ENCODE measurements around the gene CHRD. TPM values are rescaled to one million over a fixed set of nuclear protein-coding genes. Genes with fewer than 3 reads are reported as not detected.
"Not testable (repeated sequence)": the region's sequence is repeated elsewhere in the genome, so short reads cannot be mapped to it uniquely, and the experiment has no call there.

Gene CHRD
- total and polyA plus RNA-seq, 2 donors = 0.24 to 2.5 TPM

DNA sequence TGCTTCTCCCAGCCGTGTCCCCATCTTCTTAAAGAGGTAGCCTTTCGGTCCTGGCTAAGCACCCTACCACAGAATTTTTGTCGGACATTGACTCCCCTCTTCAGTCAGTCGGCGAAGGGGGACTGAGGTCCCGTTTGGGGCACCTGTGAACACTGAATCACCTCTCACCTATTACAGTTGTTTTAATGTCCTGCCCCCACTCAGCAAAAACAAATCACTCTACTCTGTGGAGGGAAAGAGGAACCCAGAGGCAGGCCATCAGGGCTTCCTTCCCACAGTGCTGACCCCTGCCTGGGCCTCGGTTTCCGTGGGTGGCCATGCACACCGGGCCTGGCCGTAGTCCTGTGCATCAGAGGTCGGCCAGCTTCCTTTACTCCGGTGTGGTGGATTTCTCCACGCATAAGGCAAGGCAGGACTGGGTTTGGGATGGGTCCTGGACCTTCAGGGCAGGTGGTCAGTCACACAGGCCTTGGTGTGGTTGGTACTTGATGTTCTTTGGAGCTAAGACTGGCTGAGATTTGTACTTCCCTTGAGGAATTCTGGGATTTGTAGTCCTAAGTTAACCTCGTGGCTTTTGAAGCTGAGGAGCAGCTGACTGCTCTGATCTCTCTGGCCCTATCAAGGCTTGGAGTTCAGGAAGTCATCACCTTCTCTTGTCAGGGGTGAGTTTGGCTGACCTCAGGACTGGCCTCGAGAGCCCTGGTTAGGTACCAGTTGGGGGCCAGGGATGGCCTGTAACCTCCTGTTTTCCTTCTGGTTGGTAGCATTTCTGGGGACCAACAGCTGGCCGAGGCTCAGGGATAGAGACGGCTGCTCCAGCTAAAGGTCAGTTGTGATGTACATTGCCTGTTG is 43.1 kb upstream of the CHRD start:
- peak overlapping the region; percentile 41 to 93 for H3K27ac ChIP-seq (ENCODE audit: low read depth in 1 of 2, low read length in 1 of 2)
- H3K9me3 ChIP-seq (ENCODE audit: control insufficient read depth in 2 of 2, insufficient read depth in 1 of 2, low read length in 1 of 2) = no peaks in the 10 kb centered on the region
- H3K27me3 ChIP-seq (ENCODE audit: control insufficient read depth in 2 of 2, insufficient read depth in 1 of 2, low read length in 1 of 2) = peaks cover 0 to 37% of the 10 kb centered on the region in 2 donors
- peaks cover 9 to 29% of the 10 kb centered on the region in 2 donors for H3K4me1 ChIP-seq (ENCODE audit: control insufficient read depth in 2 of 2, insufficient read depth in 2 of 2, low read length in 2 of 2)
- H3K36me3 ChIP-seq (ENCODE audit: control insufficient read depth in 2 of 2, insufficient read depth in 2 of 2, low read length in 1 of 2) = peaks cover 26 to 34% of the 10 kb centered on the region in 2 donors
- H3K4me3 ChIP-seq (ENCODE audit: low read length in 2 of 2) = peak overlapping the region; percentile 60 to 91
- peak in 1 of 9 donors; percentile 30 for DNase-seq (ENCODE audit: low read depth in 6 of 9, low spot score in 9 of 9)
- 32% methylated on average over 17 of the region's 17 CpGs for WGBS

DNA sequence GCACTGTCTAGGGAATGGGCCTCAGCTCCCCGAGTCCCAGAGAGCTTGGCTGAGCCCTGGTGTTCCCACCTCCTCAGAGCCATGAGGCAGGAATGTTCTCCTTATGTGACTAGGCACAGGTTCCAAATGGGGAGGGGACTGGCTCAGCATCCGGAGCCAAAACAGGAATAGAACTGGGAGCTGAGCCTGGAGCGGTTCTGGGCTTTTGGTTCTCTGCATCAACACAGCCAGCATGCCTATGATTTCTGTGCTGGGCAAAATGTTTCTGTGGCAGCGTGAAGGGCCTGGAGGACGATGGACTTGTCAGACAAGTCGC is 42.5 kb upstream of the CHRD start, which contains the start of gene FAM131A:
Gene FAM131A, plus strand, starts transcription at position 202 of the 316 bp plus-strand sequence. Its CDS starts 31 bp downstream, at position 233.
- no peaks in the 10 kb centered on the region for H3K9me3 ChIP-seq (ENCODE audit: control insufficient read depth in 2 of 2, insufficient read depth in 1 of 2, low read length in 1 of 2)
- H3K4me3 ChIP-seq (ENCODE audit: low read length in 2 of 2) = peak within 1 kb of the TSS; percentile 60 to 91
- peak within 1 kb of the TSS; percentile 41 to 93 for H3K27ac ChIP-seq (ENCODE audit: low read depth in 1 of 2, low read length in 1 of 2)
- peaks cover 9 to 29% of the 10 kb centered on the region in 2 donors for H3K4me1 ChIP-seq (ENCODE audit: control insufficient read depth in 2 of 2, insufficient read depth in 2 of 2, low read length in 2 of 2)
- peaks cover 0 to 37% of the 10 kb centered on the region in 2 donors for H3K27me3 ChIP-seq (ENCODE audit: control insufficient read depth in 2 of 2, insufficient read depth in 1 of 2, low read length in 1 of 2)
- WGBS = 94% methylated on average over 6 of the region's 6 CpGs
- DNase-seq (ENCODE audit: low read depth in 6 of 9, low spot score in 9 of 9) = no peak
- H3K36me3 ChIP-seq (ENCODE audit: control insufficient read depth in 2 of 2, insufficient read depth in 2 of 2, low read length in 1 of 2) = peaks cover 20 to 28% of the 10 kb centered on the region in 2 donors

DNA sequence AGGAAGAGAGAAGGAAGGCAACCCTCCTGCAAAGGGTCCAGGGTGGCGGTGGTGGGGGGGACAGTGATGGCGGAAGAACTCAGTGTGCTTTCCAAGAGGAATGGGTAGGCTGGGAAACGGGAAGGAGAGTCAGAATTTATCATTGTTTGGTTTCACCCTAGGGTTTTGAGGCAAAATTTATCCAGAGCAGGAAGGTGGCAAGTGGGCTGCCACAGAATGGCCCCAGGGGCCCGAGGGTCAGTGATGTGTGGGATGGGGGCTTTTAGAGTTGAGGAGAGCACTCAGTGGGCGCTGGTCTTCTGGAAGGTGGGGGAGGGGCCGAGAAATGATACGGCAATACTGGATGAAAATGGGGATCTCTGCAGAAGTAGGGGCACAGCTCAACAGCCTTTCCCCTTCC is 41.9 kb upstream of the CHRD start:
- peaks cover 9 to 29% of the 10 kb centered on the region in 2 donors for H3K4me1 ChIP-seq (ENCODE audit: control insufficient read depth in 2 of 2, insufficient read depth in 2 of 2, low read length in 2 of 2)

DNA sequence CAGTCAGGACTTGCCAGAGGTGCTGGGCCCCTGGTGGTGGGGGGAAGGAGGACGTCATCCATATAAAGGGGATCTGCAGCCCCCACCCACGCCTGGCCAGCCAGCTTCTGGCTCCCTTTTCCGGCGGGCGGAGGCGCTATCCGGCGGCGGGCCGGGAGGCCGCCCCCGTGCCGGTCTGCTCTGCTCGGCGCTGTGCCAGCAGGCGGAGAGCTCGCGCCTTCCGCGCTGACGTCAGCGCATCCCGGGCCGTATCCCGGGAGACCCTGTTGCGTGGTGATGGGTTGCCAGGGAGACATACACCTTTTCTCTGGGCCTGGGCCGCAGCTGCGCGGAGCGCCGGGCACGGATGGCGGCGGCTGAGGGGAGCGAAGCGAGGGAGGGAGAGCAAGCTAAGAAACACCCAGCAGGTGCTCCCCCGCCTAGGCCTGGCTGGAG is 41.3 kb upstream of the CHRD start:
- Histone ChIP-seq H3K27ac (ENCODE audit: low read depth in 1 of 2, low read length in 1 of 2) (no peak overlapping the region), H3K4me3 (ENCODE audit: low read length in 2 of 2) (no peak overlapping the region), H3K9me3 (ENCODE audit: control insufficient read depth in 2 of 2, insufficient read depth in 1 of 2, low read length in 1 of 2) (no peaks in the 10 kb centered on the region), H3K36me3 (ENCODE audit: control insufficient read depth in 2 of 2, insufficient read depth in 2 of 2, low read length in 1 of 2) (peaks cover 17 to 19% of the 10 kb centered on the region in 2 donors), H3K27me3 (ENCODE audit: control insufficient read depth in 2 of 2, insufficient read depth in 1 of 2, low read length in 1 of 2) (peaks cover 0 to 37% of the 10 kb centered on the region in 2 donors), H3K4me1 (ENCODE audit: control insufficient read depth in 2 of 2, insufficient read depth in 2 of 2, low read length in 2 of 2) (peaks cover 9 to 29% of the 10 kb centered on the region in 2 donors)
- WGBS = 66% methylated on average over 37 of the region's 37 CpGs
- peak in 2 of 9 donors; percentile 21 to 35 for DNase-seq (ENCODE audit: low read depth in 6 of 9, low spot score in 9 of 9)

More for the DNA sequence above, 41.9 kb upstream of the CHRD start:
- WGBS = 90% methylated on average over 7 of the region's 7 CpGs
- H3K27me3 ChIP-seq (ENCODE audit: control insufficient read depth in 2 of 2, insufficient read depth in 1 of 2, low read length in 1 of 2) = peaks cover 0 to 37% of the 10 kb centered on the region in 2 donors
- peaks cover 20 to 21% of the 10 kb centered on the region in 2 donors for H3K36me3 ChIP-seq (ENCODE audit: control insufficient read depth in 2 of 2, insufficient read depth in 2 of 2, low read length in 1 of 2)
- no peak for DNase-seq (ENCODE audit: low read depth in 6 of 9, low spot score in 9 of 9)
- peak overlapping the region; percentile 5 to 59 for H3K27ac ChIP-seq (ENCODE audit: low read depth in 1 of 2, low read length in 1 of 2)
- no peaks in the 10 kb centered on the region for H3K9me3 ChIP-seq (ENCODE audit: control insufficient read depth in 2 of 2, insufficient read depth in 1 of 2, low read length in 1 of 2)
- H3K4me3 ChIP-seq (ENCODE audit: low read length in 2 of 2) = no peak overlapping the region

DNA sequence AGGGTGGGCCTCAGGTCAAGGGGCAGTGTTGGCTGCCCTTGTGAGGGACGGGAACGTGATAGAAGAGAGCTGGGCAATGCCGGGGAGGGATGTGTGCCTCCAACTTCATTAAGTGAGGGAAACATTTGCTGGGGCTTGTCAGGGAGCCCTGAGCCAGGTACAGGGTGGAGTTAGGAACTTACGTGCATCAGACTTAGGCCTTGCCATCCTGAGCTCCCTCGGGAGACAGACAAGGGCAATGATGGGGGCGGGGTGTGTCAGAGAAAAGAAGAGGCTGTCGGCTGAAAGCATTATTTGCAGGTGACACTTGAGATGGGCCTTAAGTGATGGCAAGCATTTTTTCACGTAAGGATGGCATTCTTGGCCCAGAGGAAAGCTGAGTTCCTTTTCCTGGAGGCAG is 40.9 kb upstream of the CHRD start:
- no peak for DNase-seq (ENCODE audit: low read depth in 6 of 9, low spot score in 9 of 9)
- no peak overlapping the region for H3K4me3 ChIP-seq (ENCODE audit: low read length in 2 of 2)
- H3K4me1 ChIP-seq (ENCODE audit: control insufficient read depth in 2 of 2, insufficient read depth in 2 of 2, low read length in 2 of 2) = peaks cover 9 to 29% of the 10 kb centered on the region in 2 donors
- H3K27ac ChIP-seq (ENCODE audit: low read depth in 1 of 2, low read length in 1 of 2) = no peak overlapping the region
- H3K9me3 ChIP-seq (ENCODE audit: control insufficient read depth in 2 of 2, insufficient read depth in 1 of 2, low read length in 1 of 2) = no peaks in the 10 kb centered on the region
- peaks cover 0 to 37% of the 10 kb centered on the region in 2 donors for H3K27me3 ChIP-seq (ENCODE audit: control insufficient read depth in 2 of 2, insufficient read depth in 1 of 2, low read length in 1 of 2)
- peaks cover 13 to 14% of the 10 kb centered on the region in 2 donors for H3K36me3 ChIP-seq (ENCODE audit: control insufficient read depth in 2 of 2, insufficient read depth in 2 of 2, low read length in 1 of 2)
- 92% methylated on average over 8 of the region's 8 CpGs for WGBS

DNA sequence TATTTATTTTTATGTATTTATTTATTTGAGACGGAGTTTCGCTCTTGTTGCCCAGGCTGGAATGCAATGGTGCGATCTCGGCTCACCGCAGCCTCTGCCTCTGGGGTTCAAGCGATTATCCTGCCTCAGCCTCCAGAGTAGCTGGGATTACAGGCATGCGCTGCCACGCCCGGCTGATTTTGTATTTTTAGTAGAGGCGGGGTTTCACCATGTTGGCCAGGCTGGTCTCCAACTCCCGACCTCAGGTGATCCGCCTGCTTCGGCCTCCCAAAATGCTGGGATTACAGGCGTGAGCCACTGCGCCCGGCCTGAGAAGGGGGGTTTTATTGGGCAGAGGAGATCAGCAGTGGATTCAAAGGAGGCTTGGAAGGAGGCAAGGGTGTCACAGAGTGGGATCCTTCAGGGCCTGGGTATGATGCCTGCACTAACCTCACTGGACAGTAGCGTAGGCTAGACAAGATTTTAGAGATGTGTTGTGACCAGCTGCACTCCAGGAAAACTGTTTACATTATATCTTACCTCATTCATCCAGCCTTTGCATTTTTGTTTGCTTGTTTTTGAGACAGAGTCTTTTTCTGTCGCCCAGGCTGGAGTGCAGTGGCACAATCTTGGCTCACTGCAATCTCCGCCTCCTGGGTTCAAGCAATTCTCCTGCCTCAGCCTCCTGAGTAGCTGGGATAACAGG is 40.3 kb upstream of the CHRD start:
- not testable (repeated sequence) for H3K9me3 ChIP-seq (ENCODE audit: control insufficient read depth in 2 of 2, insufficient read depth in 1 of 2, low read length in 1 of 2); H3K27ac ChIP-seq (ENCODE audit: low read depth in 1 of 2, low read length in 1 of 2); H3K4me3 ChIP-seq (ENCODE audit: low read length in 2 of 2); DNase-seq (ENCODE audit: low read depth in 6 of 9, low spot score in 9 of 9)
- Histone ChIP-seq H3K4me1 (ENCODE audit: control insufficient read depth in 2 of 2, insufficient read depth in 2 of 2, low read length in 2 of 2) (peaks cover 9 to 29% of the 10 kb centered on the region in 2 donors), H3K27me3 (ENCODE audit: control insufficient read depth in 2 of 2, insufficient read depth in 1 of 2, low read length in 1 of 2) (peaks cover 0 to 37% of the 10 kb centered on the region in 2 donors), H3K36me3 (ENCODE audit: control insufficient read depth in 2 of 2, insufficient read depth in 2 of 2, low read length in 1 of 2) (peaks cover 9 to 12% of the 10 kb centered on the region in 2 donors)
- WGBS = 97% methylated on average over 19 of the region's 19 CpGs

DNA sequence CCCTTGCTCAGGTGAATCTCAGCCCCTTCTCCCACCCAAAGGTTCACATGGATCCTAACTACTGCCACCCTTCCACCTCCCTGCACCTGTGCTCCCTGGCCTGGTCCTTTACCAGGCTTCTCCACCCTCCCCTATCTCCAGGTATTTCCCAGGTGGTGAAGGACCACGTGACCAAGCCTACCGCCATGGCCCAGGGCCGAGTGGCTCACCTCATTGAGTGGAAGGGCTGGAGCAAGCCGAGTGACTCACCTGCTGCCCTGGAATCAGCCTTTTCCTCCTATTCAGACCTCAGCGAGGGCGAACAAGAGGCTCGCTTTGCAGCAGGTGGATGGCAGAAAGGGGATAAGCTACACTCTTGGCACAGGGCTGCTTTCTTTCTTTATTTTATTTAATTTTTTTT is 37.9 kb upstream of the CHRD start:
- H3K9me3 ChIP-seq (ENCODE audit: control insufficient read depth in 2 of 2, insufficient read depth in 1 of 2, low read length in 1 of 2) = no peaks in the 10 kb centered on the region
- peaks cover 1 to 15% of the 10 kb centered on the region in 2 donors for H3K4me1 ChIP-seq (ENCODE audit: control insufficient read depth in 2 of 2, insufficient read depth in 2 of 2, low read length in 2 of 2)
- peaks cover 0 to 28% of the 10 kb centered on the region in 2 donors for H3K27me3 ChIP-seq (ENCODE audit: control insufficient read depth in 2 of 2, insufficient read depth in 1 of 2, low read length in 1 of 2)
- peaks cover 0 to 12% of the 10 kb centered on the region in 2 donors for H3K36me3 ChIP-seq (ENCODE audit: control insufficient read depth in 2 of 2, insufficient read depth in 2 of 2, low read length in 1 of 2)
- 94% methylated on average over 7 of the region's 7 CpGs for WGBS
- no peak overlapping the region for H3K27ac ChIP-seq (ENCODE audit: low read depth in 1 of 2, low read length in 1 of 2)
- no peak for DNase-seq (ENCODE audit: low read depth in 6 of 9, low spot score in 9 of 9)
- H3K4me3 ChIP-seq (ENCODE audit: low read length in 2 of 2) = no peak overlapping the region

DNA sequence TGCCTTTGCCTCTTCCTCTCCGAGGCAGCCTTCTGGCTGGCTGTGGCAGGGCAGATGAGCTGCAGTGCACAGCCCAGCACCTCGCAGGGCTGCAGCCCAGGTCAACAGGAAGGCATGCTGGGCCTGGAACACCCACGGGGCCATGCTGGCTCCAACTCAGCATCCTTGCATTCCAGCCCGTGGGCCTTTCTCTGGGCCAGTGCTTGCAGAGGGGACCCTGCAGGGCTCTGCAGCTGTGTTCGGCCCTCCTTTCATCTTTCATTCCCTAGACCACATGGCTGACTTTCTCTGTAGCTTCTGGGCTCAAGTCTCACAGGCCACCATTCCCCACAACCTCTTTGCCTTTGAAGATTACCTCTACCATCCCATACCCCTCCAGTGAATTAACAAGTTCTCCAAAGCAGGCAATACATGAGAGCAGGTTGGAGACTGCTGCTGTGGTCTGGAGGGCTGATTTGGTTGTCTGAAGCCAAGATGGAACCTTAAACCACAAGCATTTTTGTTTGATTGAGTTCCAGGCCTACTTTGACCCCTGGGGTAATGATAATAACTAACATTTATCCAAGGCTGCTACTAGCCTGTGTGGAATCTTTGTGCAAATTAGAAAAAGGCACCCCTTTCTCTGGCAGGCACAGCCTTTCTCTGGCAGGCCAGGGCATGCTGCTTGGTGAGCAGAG is 36.5 kb upstream of the CHRD start:
- H3K4me3 ChIP-seq (ENCODE audit: low read length in 2 of 2) = no peak overlapping the region

More for the DNA sequence above, 36.5 kb upstream of the CHRD start:
- Histone ChIP-seq H3K27ac (ENCODE audit: low read depth in 1 of 2, low read length in 1 of 2) (no peak overlapping the region), H3K27me3 (ENCODE audit: control insufficient read depth in 2 of 2, insufficient read depth in 1 of 2, low read length in 1 of 2) (peaks cover 0 to 14% of the 10 kb centered on the region in 2 donors), H3K9me3 (ENCODE audit: control insufficient read depth in 2 of 2, insufficient read depth in 1 of 2, low read length in 1 of 2) (no peaks in the 10 kb centered on the region), H3K36me3 (ENCODE audit: control insufficient read depth in 2 of 2, insufficient read depth in 2 of 2, low read length in 1 of 2) (peaks cover 0 to 12% of the 10 kb centered on the region in 2 donors), H3K4me1 (ENCODE audit: control insufficient read depth in 2 of 2, insufficient read depth in 2 of 2, low read length in 2 of 2) (peaks cover 0 to 7% of the 10 kb centered on the region in 2 donors)
- 93% methylated on average over 5 of the region's 5 CpGs for WGBS
- DNase-seq (ENCODE audit: low read depth in 6 of 9, low spot score in 9 of 9) = no peak
